ENCODE results near the gene PACSIN2. TPM values are rescaled to one million over a fixed set of nuclear protein-coding genes. Genes with fewer than 3 reads are reported as not detected.
"Not testable (repeated sequence)": the region's sequence is repeated elsewhere in the genome, so short reads cannot be mapped to it uniquely, and the experiment has no call there.

PACSIN2 gene
- total and polyA plus RNA-seq, 7 donors: 44.2 to 126 (median 52.3) TPM

DNA sequence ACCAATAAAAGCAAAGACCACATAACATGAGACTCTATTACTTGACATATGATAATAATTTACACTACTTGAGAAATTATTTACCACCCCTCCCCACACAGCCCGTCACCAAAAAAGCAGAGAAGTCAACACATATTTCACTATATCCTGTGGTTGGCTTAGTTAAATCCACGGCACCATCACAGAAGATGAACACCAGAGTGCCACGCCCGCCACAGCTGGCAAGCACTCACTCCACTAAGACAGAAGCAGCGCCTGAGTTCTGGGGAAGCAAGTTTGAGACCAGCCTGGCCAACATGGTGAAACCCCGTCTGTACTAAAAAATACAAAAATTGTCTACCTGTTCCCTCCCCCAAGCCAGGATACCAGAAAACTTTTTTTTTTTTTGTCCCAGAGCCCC, 53.1 kb downstream of the PACSIN2 start:
- no peak for TF ChIP-seq POLR2AphosphoS5 (IDR thresholded peaks at IDR 0.05)
- H3K4me1 ChIP-seq: peaks cover 0 to 87% (median 75%) of the 10 kb centered on the region in 4 donors
- H3K27ac ChIP-seq: peak overlapping the region; percentile 28 to 76 (median 71)
- H3K9me3 ChIP-seq: no peaks in the 10 kb centered on the region
- 70 to 71% methylated on average over 6 of the region's 6 CpGs for WGBS, 2 donors
- H3K4me3 ChIP-seq: no peak overlapping the region
- no peaks in the 10 kb centered on the region for H3K36me3 ChIP-seq
- intact Hi-C loops (cut with DNase I): loop anchor here (5.0 to 10.0 kb wide), 2 partner anchors 35 to 53 kb away; partner anchors contain the start of gene PACSIN2
- H3K27me3 ChIP-seq: no peaks in the 10 kb centered on the region
- DNase-seq: no peak

DNA sequence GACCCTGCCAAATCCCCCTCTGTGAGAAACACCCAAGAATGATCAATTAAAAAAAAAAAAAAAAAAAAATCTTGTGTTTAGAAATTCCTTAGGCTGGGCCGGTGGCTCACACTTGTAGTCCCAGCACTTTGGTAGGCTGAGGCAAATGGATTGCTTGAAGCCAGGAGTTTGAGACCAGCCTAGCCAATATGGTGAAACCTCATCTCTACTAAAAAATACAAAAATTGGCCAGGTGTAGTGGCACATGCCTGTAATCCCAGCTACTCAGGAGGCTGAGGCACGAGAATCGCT, 53.6 kb downstream of the PACSIN2 start:
- H3K27me3 ChIP-seq, H3K4me3 ChIP-seq, DNase-seq, H3K9me3 ChIP-seq, H3K36me3 ChIP-seq: not testable (repeated sequence)
- H3K27ac ChIP-seq: peak overlapping the region; percentile 28 to 76 (median 73)
- peaks cover 0 to 87% (median 74%) of the 10 kb centered on the region in 4 donors for H3K4me1 ChIP-seq
- intact Hi-C loops (cut with DNase I): loop anchor here (5.0 to 10.0 kb wide), 2 partner anchors 34 to 53 kb away; partner anchors contain the start of gene PACSIN2
- 91% methylated on average over 3 of the region's 3 CpGs for WGBS, 2 donors

DNA sequence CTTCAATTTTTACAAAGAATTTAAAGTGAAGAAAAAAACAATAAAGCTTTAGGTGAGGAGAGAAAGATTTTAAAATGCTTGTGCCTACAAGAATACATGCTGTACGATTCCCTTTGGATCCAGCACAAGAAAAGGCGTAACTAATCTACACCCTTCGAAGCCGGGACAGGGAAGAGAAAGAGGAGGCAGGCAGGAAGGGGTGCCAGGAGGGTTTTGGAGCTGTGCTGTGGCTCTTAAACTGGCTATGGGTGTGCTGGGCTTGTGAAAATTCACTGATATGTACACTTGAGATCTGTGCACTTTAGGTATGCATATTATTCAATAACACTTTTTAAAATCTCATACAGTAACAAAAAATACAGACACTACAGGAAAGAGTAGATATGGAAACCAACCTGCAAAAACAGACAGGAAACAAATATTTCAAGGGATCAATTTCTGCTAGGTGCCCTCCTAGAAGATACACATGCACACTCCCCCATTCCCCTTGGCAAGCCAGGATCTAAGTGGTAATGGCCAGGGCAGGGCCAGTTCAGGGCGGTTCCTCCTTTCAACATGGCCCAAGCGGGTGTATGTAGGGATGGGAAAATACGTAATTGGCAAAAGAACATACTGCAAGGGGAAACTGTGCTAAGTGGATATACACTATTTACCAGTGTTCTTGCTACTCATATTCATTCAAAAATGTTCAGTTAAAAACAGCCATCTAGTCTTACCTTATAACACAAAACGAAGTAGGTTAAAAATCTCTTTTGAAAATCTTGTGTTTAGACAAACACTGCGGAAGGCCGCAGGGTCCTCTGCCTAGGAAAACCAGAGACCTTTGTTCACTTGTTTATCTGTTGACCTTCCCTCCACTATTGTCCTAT, 54.2 kb downstream of the PACSIN2 start:
- intact Hi-C loops (cut with DNase I): loop anchor here (5.0 to 10.0 kb wide), 2 partner anchors 33 to 54 kb away; partner anchors contain the start of gene PACSIN2
- H3K4me1 ChIP-seq: peaks cover 0 to 83% (median 70%) of the 10 kb centered on the region in 4 donors

DNA sequence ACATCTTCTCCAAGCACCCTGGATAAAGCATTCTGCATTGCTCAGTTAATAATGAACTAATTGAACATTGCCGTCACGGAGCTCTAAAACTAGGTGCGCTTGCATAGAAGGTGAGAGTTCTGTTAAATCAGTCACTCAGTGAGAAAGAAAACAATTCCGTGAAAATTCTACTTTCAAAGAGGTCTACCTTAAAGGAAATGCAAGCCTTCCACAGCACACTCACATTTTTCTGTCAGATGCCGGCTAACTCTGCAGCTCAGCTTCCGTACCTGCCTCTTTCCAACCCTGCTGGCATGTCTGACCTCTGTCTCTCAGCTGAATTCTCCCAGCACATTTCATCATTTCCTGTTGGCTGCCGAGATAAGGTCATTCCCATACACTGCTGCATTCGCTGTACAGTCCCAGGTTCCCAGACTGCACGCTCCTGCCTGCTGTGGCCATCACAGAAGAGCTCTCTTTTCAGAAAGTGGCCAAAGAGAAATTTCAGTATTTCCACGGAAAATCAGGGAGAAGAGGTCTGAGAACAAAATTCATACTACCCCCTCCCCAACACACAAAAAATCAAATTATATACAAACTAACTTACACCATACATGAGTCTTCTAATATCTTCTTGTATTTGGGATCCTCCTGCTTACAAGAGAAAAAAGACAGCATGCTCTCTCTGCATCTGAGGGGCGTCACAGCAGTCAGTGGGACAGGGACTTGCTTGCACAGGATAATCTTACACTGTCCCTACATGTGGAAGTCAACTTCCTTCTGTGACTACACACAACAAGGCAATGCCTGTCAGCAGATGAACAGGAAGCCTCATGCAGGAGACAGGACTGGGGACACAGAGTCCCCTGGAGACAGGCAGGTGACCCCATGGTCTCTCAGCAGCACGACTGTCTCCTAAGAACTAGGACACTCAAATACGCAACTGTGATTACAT, 55.1 kb downstream of the PACSIN2 start:
- TF ChIP-seq, protein P1, sequence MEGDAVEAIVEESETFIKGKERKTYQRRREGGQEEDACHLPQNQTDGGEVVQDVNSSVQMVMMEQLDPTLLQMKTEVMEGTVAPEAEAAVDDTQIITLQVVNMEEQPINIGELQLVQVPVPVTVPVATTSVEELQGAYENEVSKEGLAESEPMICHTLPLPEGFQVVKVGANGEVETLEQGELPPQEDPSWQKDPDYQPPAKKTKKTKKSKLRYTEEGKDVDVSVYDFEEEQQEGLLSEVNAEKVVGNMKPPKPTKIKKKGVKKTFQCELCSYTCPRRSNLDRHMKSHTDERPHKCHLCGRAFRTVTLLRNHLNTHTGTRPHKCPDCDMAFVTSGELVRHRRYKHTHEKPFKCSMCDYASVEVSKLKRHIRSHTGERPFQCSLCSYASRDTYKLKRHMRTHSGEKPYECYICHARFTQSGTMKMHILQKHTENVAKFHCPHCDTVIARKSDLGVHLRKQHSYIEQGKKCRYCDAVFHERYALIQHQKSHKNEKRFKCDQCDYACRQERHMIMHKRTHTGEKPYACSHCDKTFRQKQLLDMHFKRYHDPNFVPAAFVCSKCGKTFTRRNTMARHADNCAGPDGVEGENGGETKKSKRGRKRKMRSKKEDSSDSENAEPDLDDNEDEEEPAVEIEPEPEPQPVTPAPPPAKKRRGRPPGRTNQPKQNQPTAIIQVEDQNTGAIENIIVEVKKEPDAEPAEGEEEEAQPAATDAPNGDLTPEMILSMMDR (IDR thresholded peaks at IDR 0.05): no peak
- peak in 3 of 4 donors; percentile 30 to 68 (median 54) for TF ChIP-seq POLR2AphosphoS5 (IDR thresholded peaks at IDR 0.05)
- no peaks in the 10 kb centered on the region for H3K9me3 ChIP-seq
- 23 to 35% methylated on average over 13 of the region's 13 CpGs for WGBS, 2 donors
- no peaks in the 10 kb centered on the region for H3K36me3 ChIP-seq
- intact Hi-C loops (cut with DNase I): loop anchor here (5.0 to 10.0 kb wide), 2 partner anchors 33 to 55 kb away; partner anchors contain the start of gene PACSIN2
- DNase-seq: peak; percentile 77
- peaks cover 0 to 77% (median 65%) of the 10 kb centered on the region in 4 donors for H3K4me1 ChIP-seq
- peak overlapping the region; percentile 53 to 75 (median 70) for H3K27ac ChIP-seq
- no peaks in the 10 kb centered on the region for H3K27me3 ChIP-seq
- peak overlapping the region in 3 of 4 donors; percentile 3 to 28 (median 21) for H3K4me3 ChIP-seq

More for the DNA sequence above, 54.2 kb downstream of the PACSIN2 start:
- TF ChIP-seq POLR2A (IDR thresholded peaks at IDR 0.05): no peak
- peak in 1 of 4 donors; percentile 8 for TF ChIP-seq POLR2AphosphoS5 (IDR thresholded peaks at IDR 0.05)
- Histone ChIP-seq H3K4me3 (peak overlapping the region in 1 of 4 donors; percentile 21), H3K27me3 (no peaks in the 10 kb centered on the region), H3K36me3 (no peaks in the 10 kb centered on the region), H3K9me3 (no peaks in the 10 kb centered on the region), H3K27ac (peak overlapping the region; percentile 53 to 75 (median 70))
- no peak for DNase-seq
- 71 to 78% methylated on average over 10 of the region's 10 CpGs for WGBS, 2 donors

DNA sequence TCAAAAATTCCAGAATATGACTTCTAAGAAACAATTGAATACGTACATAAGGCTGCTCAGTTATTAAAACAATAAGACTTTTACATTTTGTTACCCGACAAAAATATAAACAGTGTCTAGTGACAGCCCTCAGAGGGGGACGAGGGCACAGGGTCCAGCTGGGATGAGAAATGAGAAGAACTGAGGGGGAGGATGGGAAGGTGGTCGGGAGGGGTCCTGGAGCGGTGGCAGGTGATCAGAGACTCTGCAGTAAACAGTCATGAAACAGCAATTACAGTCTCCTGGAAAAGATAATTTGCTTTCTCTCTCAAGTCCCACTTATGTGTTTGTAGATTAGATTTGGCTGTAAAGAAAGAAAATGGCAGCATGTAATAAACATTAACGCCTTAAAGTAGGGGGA, 56.0 kb downstream of the PACSIN2 start:
- H3K9me3 ChIP-seq: no peaks in the 10 kb centered on the region
- 56 to 77% methylated on average over 6 of the region's 6 CpGs for WGBS, 2 donors
- H3K27ac ChIP-seq: peak overlapping the region; percentile 53 to 75 (median 70)
- no peak for DNase-seq
- no peak for TF ChIP-seq POLR2AphosphoS5 (IDR thresholded peaks at IDR 0.05)
- TF ChIP-seq POLR2A (IDR thresholded peaks at IDR 0.05): no peak
- TF ChIP-seq, protein P1 (IDR thresholded peaks at IDR 0.05): no peak
- TF ChIP-seq EP300 (IDR thresholded peaks at IDR 0.05): no peak
- no peaks in the 10 kb centered on the region for H3K36me3 ChIP-seq
- H3K27me3 ChIP-seq: no peaks in the 10 kb centered on the region
- peak overlapping the region in 3 of 4 donors; percentile 3 to 28 (median 21) for H3K4me3 ChIP-seq
- intact Hi-C loops (cut with DNase I): no loop called here
- H3K4me1 ChIP-seq: peaks cover 0 to 84% (median 67%) of the 10 kb centered on the region in 4 donors

All from sigmoid colon (tissue), 7 donors.